Measurements from ENCODE around the gene CBFA2T2.
A peak's percentile ranks its signal among the peaks of the same experiment; 100 is the strongest.
"Not testable (repeated sequence)": the region's sequence is repeated elsewhere in the genome, so short reads cannot be mapped to it uniquely, and the experiment has no call there.

Gene CBFA2T2

DNA sequence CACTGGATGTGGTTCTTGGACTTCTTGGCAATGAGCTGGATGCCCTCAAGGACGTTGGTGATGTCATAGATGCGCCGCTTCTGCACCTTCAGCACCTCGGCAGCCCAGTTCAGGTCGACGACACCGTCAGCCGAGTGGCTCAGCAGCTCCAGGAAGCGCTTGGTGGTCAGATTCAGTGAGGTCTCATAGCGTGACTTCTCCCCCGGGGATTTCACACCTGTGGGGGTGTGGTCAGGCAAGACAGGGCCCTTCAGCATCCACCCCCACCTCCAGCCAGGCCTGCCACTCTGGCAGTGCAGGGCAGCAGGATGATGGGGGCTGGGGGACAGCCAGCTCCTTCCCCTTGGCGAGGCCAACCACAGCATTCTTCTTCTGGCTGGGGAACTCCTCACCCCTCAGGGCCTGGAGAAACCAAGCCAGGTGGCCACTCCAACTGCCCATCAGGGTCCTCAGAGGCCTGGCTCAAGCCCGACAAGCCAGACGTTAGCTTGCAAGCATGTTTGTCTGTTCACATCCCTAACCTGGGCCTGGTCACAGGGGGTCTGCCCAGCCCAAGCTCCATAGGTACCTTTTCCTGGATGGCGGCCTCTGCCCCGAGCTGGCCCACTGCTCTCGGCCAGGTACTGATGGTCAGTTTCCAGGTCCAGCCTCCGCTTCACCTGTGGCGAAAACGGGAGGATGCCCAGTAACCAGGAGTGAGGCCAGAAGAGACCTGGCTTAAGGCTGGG is 190.0 kb downstream of the CBFA2T2 start:
- DNase-seq (ENCODE audit: low spot score), result no peak

GRCh38 chr20:33680686-33681085 is 190.8 kb downstream of the CBFA2T2 start:
- no peak for DNase-seq (ENCODE audit: low spot score)

DNA sequence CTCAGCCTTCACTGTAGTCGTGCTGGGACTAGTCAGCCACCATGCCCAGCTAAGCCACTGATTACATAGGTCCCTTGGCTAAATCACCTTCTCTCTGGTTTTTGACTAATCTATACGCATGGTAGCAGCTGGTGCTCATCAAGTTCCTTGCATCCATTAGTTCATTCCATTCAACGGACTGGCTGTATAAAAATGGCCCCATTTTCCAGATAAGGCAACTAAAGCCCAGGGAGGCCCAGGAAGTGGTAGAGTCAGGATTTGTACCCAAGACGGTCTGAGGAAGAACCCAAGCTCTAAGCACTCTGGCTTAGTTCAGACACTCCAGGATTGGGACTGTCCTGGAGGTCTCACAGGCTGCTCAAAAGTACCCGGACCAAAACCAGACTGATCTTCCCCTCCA is 191.4 kb downstream of the CBFA2T2 start:
- no peak for DNase-seq (ENCODE audit: low spot score)

- no peak for DNase-seq (ENCODE audit: low spot score)
These were observed 191.9 kb downstream of the CBFA2T2 start for GRCh38 chr20:33681728-33682353.

GRCh38 chr20:33684533-33685327 is 194.8 kb downstream of the CBFA2T2 start:
- peak; percentile 87 for DNase-seq (ENCODE audit: low spot score)

DNA sequence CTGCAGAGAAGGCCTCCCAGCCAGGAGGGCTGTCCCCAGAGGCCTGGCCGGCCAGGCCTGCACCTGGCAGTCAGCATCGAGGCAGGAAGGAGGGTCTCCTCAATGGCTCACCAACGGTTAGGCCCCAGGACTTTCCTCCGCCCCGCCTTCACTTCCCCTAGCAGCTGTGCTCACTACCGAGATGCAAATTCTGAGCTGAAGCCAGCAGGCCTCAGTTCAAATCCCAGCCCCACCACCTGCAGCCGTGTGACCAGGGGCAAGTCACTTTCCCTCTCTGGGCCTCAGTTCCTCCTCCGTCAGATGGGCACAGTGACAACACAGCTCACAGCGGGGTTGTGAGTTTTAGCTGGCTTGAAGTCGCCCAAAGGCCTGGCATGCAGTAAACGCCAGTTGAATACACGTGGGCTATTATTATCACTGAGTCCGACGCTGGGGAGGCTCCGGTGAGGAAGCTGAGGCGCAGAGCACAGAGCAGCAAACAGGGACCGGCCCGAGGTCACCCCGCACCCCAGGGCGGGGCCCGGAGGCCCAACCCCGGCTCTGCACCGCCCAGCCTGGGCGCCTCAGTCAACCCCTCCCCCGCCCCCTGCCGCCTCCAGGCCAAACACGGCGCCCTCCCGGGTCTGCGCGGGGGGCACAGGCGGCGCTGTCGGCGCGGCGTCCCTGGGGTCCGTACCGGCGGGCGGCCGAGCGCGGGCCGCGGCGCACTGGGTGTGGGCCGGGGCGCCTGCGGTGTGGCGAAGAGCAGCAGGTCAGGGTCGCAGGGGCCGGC is 195.6 kb downstream of the CBFA2T2 start:
- DNase-seq (ENCODE audit: low spot score), result peak; percentile 65

GRCh38 chr20:33686100-33686983 is 196.4 kb downstream of the CBFA2T2 start, which contains the start of gene E2F1:
E2F1 (minus strand) TSS chr20:33686385; CDS start chr20:33686264, 121 bp downstream.
- peak; percentile 99 for DNase-seq (ENCODE audit: low spot score)

DNA sequence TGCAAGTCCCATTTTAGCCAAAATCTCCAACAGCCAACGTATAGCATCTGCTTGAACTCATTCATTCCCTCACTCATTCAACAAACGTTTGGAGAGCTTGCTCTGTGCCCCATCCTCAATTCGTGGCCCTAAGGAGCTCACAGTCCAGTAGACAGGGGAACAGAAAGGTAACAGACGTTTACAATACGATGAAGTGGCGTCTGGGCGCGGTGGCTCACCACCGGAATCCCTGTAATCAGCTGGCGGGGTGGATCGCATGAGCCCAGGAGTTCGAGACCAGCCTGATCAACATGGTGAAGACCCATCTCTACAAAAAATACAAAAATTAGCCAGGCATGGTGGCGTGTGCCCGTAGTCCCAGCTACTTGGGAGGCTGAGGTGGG is 197.1 kb downstream of the CBFA2T2 start:
- DNase-seq (ENCODE audit: low spot score), result no peak

DNA sequence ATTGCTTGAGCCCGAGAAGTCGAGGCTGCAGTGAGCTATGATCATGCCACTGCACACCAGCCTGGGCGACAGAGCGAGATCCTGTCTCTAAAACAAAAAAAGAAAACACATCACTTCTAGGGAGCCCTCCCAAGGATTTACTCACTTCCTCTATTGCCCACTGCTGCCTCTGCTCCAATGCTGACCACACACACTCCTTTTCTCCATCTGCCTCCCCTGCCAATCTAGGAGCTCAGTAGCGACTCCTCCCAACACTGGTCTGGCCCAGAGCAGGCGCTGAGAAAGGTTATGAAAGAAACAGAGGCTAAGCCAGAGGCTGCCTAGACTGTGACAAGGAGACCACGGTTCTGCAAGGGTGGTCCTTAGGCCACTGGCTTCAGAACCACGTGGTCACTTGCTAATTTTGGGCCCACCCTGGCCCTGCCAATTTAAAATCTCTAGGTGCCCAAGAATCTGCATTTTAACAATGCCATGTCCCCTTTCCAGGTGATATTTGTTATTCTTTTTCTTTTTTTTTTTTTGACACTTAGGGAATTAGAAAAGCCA is 197.5 kb downstream of the CBFA2T2 start:
- no peak for DNase-seq (ENCODE audit: low spot score)

GRCh38 chr20:33687993-33688937 is 198.4 kb downstream of the CBFA2T2 start:
- no peak for DNase-seq (ENCODE audit: low spot score)

GRCh38 chr20:33688938-33689424 is 199.1 kb downstream of the CBFA2T2 start:
- DNase-seq (ENCODE audit: low spot score), result no peak

- DNase-seq (ENCODE audit: low spot score), result no peak
These were observed 199.6 kb downstream of the CBFA2T2 start for GRCh38 chr20:33689493-33689892.

DNA sequence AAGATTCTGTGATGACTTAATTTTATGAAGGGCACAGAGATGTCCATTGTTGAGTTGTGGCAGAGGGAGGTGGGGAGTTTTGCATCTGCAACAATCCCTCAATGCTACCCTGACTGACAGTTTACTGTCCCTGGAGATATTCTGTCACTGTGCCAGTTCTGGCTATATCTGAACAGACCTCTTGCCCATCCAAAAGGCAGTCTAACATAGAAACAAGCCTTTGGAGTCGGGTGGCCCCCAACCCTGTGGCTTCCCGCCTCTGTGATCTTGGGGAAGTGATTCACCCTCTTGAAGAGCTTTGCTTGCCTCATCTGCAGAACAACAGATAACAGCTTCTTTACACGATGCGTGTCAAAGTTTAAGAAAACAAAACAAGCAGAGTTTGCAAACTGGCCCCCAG is 200.1 kb downstream of the CBFA2T2 start:
- DNase-seq (ENCODE audit: low spot score), result no peak

- DNase-seq (ENCODE audit: low spot score), result no peak
These were observed 203.4 kb downstream of the CBFA2T2 start for GRCh38 chr20:33693289-33693688.

DNA sequence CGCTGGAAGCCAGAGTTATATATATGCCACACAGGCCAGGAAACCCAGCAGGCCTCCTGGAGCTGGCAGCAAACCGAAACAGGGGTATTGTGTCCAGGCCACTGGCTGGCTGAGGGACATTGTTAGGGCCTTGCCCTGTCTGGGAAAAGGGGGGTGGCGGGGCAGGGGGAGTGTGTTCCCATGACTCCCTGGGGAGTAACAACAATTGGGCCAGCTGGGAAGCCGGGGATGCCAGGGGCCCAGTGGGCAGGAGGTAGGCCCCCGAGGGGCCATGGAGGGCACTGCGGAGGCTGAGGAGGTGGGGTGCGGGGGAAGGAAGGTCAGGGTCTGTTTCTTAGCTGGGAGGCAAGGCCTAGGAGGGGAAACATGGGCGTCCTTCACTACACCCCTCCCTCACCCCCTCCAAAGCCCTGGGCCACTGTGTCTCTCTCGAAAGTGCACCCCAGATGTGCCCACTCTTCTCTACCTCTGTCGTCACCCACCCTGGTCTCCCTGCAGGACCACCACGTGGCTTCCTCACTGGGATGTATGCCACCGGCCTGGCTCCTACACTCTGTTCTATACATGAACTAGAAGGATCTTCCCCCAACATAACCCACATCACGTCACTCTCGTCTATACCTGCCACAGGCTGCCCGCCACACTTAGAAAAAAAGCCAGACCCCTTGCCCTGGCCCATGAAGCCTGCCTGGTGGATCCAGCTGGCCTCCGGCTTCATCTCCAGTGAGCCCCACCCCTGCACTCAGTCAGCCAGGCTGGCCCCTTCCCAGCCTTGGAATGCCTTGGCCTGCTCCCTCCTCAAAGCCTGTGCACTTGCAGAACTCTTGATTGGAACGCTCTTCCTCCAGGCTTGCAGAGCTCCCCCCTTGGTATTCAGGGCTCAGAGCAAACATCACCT is 204.1 kb downstream of the CBFA2T2 start:
- no peak for DNase-seq (ENCODE audit: low spot score)

DNA sequence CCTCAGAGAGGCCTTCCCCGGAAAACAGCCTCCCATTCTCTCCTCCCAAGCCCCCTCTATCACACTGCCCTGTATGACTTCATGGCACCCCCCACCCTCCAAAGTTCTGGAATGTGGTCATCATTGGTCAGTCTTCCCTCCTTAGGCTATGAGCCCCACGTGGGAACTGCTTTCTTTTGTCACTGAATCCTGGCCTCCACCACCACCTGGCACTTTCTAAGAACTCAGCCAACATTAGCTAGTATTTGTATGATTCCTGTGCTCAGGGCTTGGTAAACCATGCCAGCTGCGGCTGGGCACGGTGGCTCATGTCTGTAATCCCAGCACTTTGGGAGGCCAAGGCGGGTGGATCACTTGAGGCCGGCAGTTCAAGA is 204.7 kb downstream of the CBFA2T2 start:
- no peak for DNase-seq (ENCODE audit: low spot score)

DNA sequence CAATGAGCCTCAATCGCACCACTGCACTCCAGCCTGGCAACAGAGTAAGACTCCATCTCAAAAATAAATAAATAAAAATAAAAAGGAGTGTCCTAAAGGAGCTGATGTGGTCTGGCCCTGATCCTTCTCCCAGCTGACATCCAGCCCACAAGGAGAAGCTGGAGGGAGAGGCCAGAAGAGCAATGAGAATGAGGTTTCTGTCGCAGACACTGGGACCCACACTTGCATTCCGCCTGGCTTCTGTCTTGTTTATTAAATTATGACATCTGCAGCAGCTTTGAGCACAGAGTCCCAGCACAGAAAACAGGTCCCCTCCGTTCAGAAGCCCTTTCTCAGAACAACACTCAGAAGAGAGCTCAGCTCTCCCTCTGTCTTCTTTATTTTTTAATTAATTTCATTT is 206.6 kb downstream of the CBFA2T2 start:
- no peak for DNase-seq (ENCODE audit: low spot score)

DNA sequence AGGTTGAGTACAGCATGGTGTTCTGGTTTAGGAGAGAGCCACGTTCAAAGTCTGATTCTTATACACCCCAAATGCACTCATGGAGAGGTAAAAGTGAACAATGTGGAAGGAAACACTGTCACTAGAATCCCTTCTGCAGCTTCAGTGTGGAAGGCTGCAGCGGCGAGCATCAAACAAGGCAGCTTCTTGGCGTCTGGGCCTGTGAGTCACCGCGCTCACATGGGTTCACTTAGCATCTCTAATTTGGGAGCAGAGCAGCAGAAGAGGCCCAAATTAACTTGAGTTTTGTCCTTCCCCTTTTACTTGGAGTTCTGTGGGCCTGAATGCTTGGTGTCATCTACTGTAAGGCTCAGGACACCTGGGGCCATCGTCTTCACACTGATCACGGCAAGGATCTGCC is 207.2 kb downstream of the CBFA2T2 start:
- DNase-seq (ENCODE audit: low spot score), result no peak

GRCh38 chr20:33698966-33699365 is 209.1 kb downstream of the CBFA2T2 start:
- DNase-seq (ENCODE audit: low spot score), result not testable (repeated sequence)
